NB4 (cell line): ENCODE measurements around the gene CHST11.

Source experiments
- DNase-seq: peaks from one replicate; pipeline ENCODE4 v3.0.0; 2010; ENCODE audit warnings: low read depth
- H3K4me3 ChIP-seq: one replicate; pipeline ENCODE4 v1.5.1; 2011; ENCODE audit warnings: mild to moderate bottlenecking, low read depth, low read length, moderate library complexity
- MAX ChIP-seq: IDR thresholded peaks from 2 replicates; pipeline ENCODE4 v1.6.1; 2011; ENCODE audit warnings: low read depth, low read length
- MYC ChIP-seq: IDR thresholded peaks from 2 replicates; pipeline ENCODE4 v1.6.1; 2011; ENCODE audit warnings: low read depth, low read length
- POLR2A ChIP-seq: IDR thresholded peaks from 2 replicates; pipeline ENCODE4 v1.6.1; 2011; ENCODE audit warnings: mild to moderate bottlenecking; ENCODE audit not compliant: insufficient read length; ENCODE audit errors: extremely low read depth
- TF ChIP-seq, protein P1 (sequence below): IDR thresholded peaks from one replicate; pipeline ENCODE4 v1.5.1; 2012; ENCODE audit warnings: low read depth, low read length

Gene CHST11

DNA sequence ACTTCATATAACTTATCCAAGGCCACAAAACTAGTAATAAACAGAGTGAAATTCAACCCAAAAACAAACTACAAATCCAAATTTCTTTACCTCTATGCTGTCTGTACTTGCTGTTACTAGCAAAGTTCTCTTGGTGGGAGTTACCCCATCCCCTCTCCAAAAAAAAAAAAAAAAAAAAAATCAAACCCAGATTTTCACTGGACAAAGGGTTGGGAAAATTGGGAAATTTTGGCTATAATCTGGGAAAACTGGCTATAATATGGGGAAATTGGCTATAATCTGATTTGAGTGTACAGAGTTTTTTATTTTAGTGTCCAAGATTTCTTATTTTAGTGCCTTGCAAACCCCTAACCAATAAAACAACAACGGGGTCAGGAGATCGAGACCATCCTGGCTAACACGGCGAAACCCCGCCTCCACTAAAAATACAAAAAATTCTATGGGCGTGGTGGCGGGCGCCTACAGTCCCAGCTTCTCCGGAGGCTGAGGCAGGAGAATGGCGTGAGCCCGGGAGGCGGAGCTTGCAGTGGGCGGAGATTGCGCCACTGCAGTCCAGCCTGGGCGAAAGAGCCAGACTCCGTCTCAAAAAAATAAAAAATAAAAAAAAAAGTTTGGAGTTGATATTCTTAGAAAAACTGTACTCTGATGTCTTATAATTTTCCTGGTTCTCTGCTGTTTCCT is 148.4 kb downstream of the CHST11 start:
- TF ChIP-seq MAX, result no peak
- TF ChIP-seq MYC, result no peak
- TF ChIP-seq, protein P1, sequence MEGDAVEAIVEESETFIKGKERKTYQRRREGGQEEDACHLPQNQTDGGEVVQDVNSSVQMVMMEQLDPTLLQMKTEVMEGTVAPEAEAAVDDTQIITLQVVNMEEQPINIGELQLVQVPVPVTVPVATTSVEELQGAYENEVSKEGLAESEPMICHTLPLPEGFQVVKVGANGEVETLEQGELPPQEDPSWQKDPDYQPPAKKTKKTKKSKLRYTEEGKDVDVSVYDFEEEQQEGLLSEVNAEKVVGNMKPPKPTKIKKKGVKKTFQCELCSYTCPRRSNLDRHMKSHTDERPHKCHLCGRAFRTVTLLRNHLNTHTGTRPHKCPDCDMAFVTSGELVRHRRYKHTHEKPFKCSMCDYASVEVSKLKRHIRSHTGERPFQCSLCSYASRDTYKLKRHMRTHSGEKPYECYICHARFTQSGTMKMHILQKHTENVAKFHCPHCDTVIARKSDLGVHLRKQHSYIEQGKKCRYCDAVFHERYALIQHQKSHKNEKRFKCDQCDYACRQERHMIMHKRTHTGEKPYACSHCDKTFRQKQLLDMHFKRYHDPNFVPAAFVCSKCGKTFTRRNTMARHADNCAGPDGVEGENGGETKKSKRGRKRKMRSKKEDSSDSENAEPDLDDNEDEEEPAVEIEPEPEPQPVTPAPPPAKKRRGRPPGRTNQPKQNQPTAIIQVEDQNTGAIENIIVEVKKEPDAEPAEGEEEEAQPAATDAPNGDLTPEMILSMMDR, result no peak
- TF ChIP-seq POLR2A, result no peak
- DNase-seq, result no peak
- peak overlapping the region; percentile 37 for H3K4me3 ChIP-seq

DNA sequence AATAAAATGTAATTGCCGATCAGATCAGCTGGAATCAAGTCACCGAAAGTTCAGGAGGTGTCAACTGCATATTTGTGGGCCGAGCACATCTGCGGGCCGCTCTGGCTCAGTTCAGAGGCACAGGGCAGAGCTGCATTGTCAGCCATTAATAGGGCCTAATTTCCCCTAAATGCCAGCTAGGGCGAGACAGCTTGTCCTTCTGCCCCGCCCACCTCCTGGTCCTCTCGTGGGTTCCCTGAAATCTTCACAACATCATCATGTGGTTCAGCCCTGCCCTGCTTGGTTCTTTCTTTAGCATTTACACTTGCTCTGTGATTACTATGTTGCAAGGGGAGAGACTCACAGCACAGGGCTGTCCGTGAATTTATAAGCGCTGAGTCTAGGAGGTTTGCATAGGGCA is 148.9 kb downstream of the CHST11 start:
- H3K4me3 ChIP-seq, result no peak overlapping the region
- no peak for TF ChIP-seq POLR2A
- no peak for TF ChIP-seq MYC
- no peak for TF ChIP-seq MAX
- TF ChIP-seq, protein P1, result no peak
- DNase-seq, result peak; percentile 72

- H3K4me3 ChIP-seq, result no peak overlapping the region
- no peak for TF ChIP-seq POLR2A
- TF ChIP-seq MYC, result no peak
- TF ChIP-seq, protein P1, result no peak
- no peak for TF ChIP-seq MAX
- no peak for DNase-seq
These were observed 152.2 kb downstream of the CHST11 start for GRCh38 chr12:104608998-104609397.

- DNase-seq, result no peak
- H3K4me3 ChIP-seq, result no peak overlapping the region
- TF ChIP-seq POLR2A (no peak), MAX (no peak)
- TF ChIP-seq, protein P1, result no peak
These were observed 152.7 kb downstream of the CHST11 start for GRCh38 chr12:104609445-104609844.

DNA sequence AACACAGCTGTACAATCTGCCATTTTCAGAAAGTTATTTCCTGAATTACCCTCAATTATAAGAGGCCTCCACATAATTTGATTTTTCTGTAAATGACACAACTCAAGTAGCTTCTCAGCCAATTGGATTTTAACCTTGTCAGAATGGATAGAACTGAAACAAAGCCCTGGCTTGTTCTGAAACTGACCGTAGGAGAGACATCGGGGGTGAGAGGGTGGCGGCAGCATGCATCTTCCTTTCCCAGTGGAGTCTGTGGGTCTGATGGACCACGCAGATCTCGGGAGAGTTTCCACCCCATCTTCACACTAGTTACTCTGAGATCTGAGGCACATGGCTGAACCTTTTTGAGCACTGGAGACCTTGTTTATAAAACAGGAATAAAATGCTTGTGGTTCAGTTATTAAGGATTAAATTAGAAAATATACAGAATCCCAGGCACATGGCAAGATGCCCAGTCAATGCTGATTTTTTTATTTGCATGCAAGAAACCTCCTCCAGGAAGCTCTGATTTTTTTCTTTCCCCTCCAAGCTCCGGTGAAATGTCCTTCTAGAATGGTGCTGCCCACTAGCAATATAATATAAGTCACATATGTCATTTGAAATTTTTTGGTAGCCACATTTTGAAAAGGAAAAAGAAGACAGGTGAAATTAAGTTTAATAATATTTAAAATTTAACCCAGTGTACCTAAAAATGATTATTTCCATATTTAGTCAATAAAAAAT is 153.9 kb downstream of the CHST11 start:
- H3K4me3 ChIP-seq, result no peak overlapping the region
- TF ChIP-seq MYC (no peak), POLR2A (no peak), MAX (no peak)
- TF ChIP-seq, protein P1, result no peak
- no peak for DNase-seq
